Tracheal epithelial cell (primary cell): Measurements from ENCODE around the gene GALNT6. TPM values are rescaled to one million over a fixed set of nuclear protein-coding genes. Genes with fewer than 3 reads are reported as not detected.

Experiments used
- total RNA-seq: library from RNA; depleted of rRNA; stranded (reverse); fragments of >200 nt; gene quantifications from 2 replicates; pipeline ENCODE4 v1.2.1, GENCODE V29; 2014

GALNT6 gene, protein sequence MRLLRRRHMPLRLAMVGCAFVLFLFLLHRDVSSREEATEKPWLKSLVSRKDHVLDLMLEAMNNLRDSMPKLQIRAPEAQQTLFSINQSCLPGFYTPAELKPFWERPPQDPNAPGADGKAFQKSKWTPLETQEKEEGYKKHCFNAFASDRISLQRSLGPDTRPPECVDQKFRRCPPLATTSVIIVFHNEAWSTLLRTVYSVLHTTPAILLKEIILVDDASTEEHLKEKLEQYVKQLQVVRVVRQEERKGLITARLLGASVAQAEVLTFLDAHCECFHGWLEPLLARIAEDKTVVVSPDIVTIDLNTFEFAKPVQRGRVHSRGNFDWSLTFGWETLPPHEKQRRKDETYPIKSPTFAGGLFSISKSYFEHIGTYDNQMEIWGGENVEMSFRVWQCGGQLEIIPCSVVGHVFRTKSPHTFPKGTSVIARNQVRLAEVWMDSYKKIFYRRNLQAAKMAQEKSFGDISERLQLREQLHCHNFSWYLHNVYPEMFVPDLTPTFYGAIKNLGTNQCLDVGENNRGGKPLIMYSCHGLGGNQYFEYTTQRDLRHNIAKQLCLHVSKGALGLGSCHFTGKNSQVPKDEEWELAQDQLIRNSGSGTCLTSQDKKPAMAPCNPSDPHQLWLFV
- total RNA-seq = 23.7 and 61.9 TPM in 2 replicates

DNA sequence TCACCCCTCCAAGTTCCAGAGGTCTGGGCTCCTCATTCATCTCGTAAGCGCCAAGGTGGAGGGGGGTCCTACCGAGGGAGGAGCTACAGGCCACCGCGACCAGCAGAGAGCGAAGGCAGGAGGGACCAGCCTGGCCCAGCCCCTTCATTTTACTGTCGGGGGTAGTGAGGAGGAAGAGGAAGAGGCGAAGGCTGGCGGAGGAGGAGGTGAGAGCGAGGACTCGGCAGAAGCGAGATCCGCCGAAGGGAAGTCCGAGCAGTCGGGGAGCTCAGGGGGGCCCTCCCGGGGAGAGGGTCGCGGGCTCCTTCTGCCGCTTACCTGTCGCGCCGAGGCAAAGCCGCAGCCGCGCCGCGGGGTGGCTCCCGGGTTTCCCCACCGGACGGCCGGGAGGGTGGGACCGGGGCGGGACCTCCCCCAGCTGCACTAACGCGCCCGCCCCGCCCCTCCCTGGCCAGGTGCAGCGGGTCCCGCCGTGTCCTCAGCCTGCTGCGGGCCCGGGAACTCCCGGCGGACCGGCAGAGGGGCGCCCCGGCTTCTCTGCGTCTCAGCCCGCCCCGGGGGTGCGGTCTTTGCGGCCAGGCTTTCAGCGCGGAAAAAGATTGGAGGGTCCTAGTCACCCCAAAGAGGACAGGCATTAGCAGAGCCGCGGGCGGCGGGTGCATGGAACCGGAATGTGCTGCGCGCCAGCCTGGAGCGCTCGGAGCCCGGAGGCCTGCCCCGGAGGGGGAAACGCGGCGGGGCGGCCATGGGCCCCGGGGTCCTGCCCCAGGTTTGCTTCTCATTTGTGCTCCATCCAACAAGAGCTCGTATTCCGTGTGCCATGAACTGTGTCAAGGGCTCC lies at the start of gene GALNT6:
Gene GALNT6, minus strand, starts transcription at position 124 of the 841 bp plus-strand sequence. CDS start 11,625 bp downstream, outside the sequence.

DNA sequence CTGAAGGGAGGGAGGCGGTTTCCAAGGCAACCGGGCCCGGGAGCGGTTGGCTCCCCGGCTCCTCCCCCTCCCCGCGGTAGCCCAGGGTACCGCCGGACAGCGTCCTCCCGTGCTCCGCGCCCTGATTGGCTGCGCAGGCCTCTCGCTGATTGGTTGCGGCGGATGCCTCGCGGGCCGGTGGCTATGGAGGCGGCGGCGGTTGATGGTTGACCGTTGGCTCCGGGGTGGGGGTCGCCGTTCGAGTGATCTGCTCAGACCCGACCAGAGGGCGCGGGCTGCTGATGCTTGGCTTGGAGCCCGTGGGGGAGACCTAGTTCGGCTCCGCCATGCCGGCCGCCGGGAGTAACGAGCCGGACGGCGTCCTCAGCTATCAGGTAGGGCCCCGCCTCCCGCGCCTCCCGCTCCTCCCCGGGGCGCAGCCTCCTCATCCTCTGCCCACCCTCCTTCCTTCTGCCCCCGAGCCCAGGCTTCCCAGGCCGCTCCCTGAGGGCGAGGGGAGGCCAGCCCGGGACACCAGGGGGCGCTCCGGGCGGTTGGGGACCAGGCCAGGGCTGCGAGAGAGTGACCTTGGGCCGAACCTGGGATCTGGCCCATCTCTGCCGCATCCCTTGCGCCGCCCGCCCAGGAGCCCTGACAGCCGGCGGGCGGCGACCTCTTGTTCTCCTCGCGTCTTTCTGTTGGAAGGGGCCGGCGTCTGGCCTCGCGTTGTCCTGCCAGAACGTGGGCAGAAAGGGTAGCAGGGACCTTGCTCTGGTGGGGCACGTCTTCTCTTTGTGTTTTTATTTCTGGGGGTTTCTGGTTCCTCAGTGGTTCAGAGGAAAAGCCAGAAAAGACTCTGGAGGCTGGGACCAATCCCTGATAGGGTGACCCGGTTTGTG lies 33.7 kb upstream of the GALNT6 start, which contains the start of gene SLC4A8:
Gene SLC4A8, plus strand, starts transcription at position 170 of the 878 bp plus-strand sequence. Its CDS starts 157 bp downstream, at position 327.

DNA sequence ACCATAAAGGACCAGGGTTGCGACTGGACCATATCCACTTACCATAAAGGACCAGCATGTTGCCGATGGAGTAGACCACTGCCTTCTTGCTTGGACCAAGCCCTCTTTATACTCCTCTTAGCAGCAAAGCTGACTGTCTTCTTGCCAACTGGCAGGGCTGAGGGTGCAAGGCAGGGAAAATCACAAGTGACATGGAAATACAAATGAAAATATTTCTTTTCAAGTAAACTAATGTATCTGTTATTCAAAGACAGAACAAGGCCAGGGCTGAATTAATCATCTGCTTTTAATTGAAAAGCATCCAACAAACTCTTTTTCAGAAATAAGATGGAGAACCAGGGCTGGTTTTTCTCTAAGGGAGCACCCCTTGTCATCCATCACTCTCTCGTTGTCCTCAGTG lies 44.6 kb downstream of the GALNT6 start, which contains the start of gene CELA1:
Gene CELA1, minus strand, starts transcription at position 99 of the 400 bp plus-strand sequence. Its CDS starts 41 bp downstream, at position 58.

DNA sequence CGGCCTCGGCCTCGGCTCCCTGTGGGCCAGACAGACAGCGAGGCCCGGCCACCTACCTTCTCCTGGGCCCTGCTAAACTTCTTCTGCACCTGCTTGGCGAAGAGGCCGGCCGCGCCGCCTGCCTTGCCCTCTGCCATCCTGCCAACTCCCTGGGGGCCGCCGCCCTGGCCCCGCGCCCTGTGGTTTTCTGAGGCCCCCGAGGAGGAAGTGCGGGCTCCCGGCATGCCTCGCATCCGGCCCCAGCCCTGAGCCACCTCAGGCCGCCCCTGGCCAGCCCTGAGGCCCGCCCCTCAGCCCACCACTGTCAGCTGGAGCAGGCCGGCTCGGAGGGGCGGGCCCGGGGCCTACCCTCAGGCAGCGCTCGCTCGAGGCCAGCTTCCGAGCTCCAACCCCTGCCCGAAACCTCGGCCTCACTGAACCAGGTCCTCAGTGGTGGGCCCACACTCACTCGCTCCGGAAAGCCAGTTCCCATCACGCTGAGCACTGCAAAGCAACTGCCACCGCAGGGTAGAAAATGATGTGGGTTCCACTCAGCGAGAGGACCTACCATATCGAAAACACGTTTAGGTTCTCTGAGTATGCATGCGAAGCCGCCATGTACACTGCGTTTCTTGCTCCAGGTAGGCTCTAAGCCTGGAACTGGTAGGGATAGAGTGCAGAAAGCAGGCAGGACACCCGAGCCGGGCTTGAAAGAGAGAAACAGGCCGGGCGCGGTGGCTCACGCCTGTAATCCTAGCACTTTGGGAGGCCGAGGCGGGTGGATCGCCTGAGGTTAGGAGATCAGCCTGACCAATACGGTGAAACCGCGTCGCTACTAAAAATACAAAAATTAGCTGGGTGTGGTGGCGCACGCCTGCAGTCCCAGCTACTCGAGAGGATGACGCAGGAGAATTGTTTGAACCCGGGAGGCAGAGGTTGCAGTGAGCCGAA lies 67.0 kb downstream of the GALNT6 start, which contains the start of gene BIN2:
Gene BIN2, minus strand, starts transcription at position 209 of the 930 bp plus-strand sequence. Its CDS starts 72 bp downstream, at position 137.

Other genes starting within 250 kb of the GALNT6 start
- 6.7 and 7.9 TPM in 2 replicates for gene TFCP2, start 218.3 kb downstream of the GALNT6 start, total RNA-seq
- 0.64 and 0.96 TPM in 2 replicates for gene POU6F1, start 173.3 kb downstream of the GALNT6 start, total RNA-seq
- gene DAZAP2, start 152.6 kb downstream of the GALNT6 start, total RNA-seq = 75.7 and 88.0 TPM in 2 replicates
- gene SMAGP, start 121.0 kb downstream of the GALNT6 start, total RNA-seq = 11.7 and 16.9 TPM in 2 replicates
- gene BIN2, start 67.2 kb downstream of the GALNT6 start, total RNA-seq = not detected in 2 replicates
- not detected in 2 replicates for gene CELA1, start 44.7 kb downstream of the GALNT6 start, total RNA-seq
- gene SLC4A8, start 33.4 kb upstream of the GALNT6 start, total RNA-seq = 0.43 and 0.48 TPM in 2 replicates
- 0.48 and 0.64 TPM in 2 replicates for gene SCN8A, start 199.8 kb upstream of the GALNT6 start, total RNA-seq